WTC11 (cell line): ENCODE measurements around the gene UBXN6. TPM values are rescaled to one million over a fixed set of nuclear protein-coding genes. Genes with fewer than 3 reads are reported as not detected.

Experiments
- ATAC-seq: fragments of 200-7000 bp; cut with Tn5 transposase; 2 replicates; pipeline ENCODE4 v1.10.0; 2021; ENCODE audit warnings: mild to moderate bottlenecking, moderate library complexity
- CTCF ChIA-PET: fragments of 300-600 bp; sonication (Branson Sonifier 250); formaldehyde crosslinking; loops from one replicate; lab custom pipeline; 2021; ENCODE audit warnings: antibody characterized with exemption; lab: Charles Lee
- POLR2A ChIA-PET: fragments of 350-600 bp; sonication (Branson Sonifier 250); formaldehyde crosslinking; loops from one replicate; lab custom pipeline; 2021; ENCODE audit warnings: antibody characterized with exemption; lab: Charles Lee
- DNase-seq: peaks from one replicate; pipeline ENCODE4 v3.0.0; 2021; ENCODE audit warnings: low spot score
- H3K27ac Mint-ChIP-seq: 2 replicates; pipeline ENCODE4 v1.8.0; 2021; ENCODE audit warnings: mixed read lengths
- H3K27me3 Mint-ChIP-seq: 2 replicates; pipeline ENCODE4 v1.8.0; 2021; ENCODE audit warnings: low read depth, mild to moderate bottlenecking, moderate library complexity, mixed read lengths
- H3K36me3 Mint-ChIP-seq: 2 replicates; pipeline ENCODE4 v1.8.0; 2021; ENCODE audit warnings: mixed read lengths
- H3K4me1 Mint-ChIP-seq: 2 replicates; pipeline ENCODE4 v1.8.0; 2022; ENCODE audit warnings: mixed read lengths
- H3K4me3 Mint-ChIP-seq: 2 replicates; pipeline ENCODE4 v1.8.0; 2021; ENCODE audit warnings: mild to moderate bottlenecking, moderate library complexity, mixed read lengths
- H3K9me3 Mint-ChIP-seq: 2 replicates; pipeline ENCODE4 v1.8.0; 2021; ENCODE audit warnings: mixed read lengths
- AFF4 ChIP-seq: sonication (generic); formaldehyde crosslinking; IDR thresholded peaks from 2 replicates; pipeline ENCODE4 v1.8.1; 2023; ENCODE audit warnings: mild to moderate bottlenecking, missing genetic modification reagents, borderline replicate concordance
- AR ChIP-seq: fragments of 250-450 bp; sonication (Bioruptor Pico); IDR thresholded peaks from 2 replicates; pipeline ENCODE4 v1.9.0; 2021; ENCODE audit warnings: mild to moderate bottlenecking
- CREM ChIP-seq: sonication (generic); formaldehyde crosslinking; IDR thresholded peaks from 2 replicates; pipeline ENCODE4 v1.8.1; 2022; ENCODE audit warnings: mild to moderate bottlenecking, missing genetic modification reagents, moderate library complexity
- ELF4 ChIP-seq: sonication (generic); formaldehyde crosslinking; IDR thresholded peaks from 2 replicates; pipeline ENCODE4 v1.8.1; 2022; ENCODE audit warnings: low read depth, mild to moderate bottlenecking, moderate library complexity, missing genetic modification reagents
- IRF1 ChIP-seq: sonication (generic); formaldehyde crosslinking; IDR thresholded peaks from 2 replicates; pipeline ENCODE4 v1.8.0; 2023; ENCODE audit warnings: missing genetic modification reagents
- NR2C2 ChIP-seq: sonication (generic); formaldehyde crosslinking; IDR thresholded peaks from 2 replicates; pipeline ENCODE4 v1.8.0; 2022; ENCODE audit warnings: mild to moderate bottlenecking, missing genetic modification reagents
- SMAD3 ChIP-seq: sonication (generic); formaldehyde crosslinking; IDR thresholded peaks from 2 replicates; pipeline ENCODE4 v1.8.0; 2022; ENCODE audit warnings: missing genetic modification reagents, mild to moderate bottlenecking, borderline replicate concordance
- STAT6 ChIP-seq: sonication (generic); formaldehyde crosslinking; conservative IDR thresholded peaks from 2 replicates; pipeline ENCODE4 v1.8.1; 2023; ENCODE audit warnings: mild to moderate bottlenecking, low read depth, missing genetic modification reagents, moderate library complexity
- TEAD1 ChIP-seq: sonication (generic); formaldehyde crosslinking; IDR thresholded peaks from 2 replicates; pipeline ENCODE4 v1.8.0; 2022; ENCODE audit warnings: mild to moderate bottlenecking, missing genetic modification reagents
- ZNF138 ChIP-seq: sonication (generic); formaldehyde crosslinking; conservative IDR thresholded peaks from 2 replicates; pipeline ENCODE4 v1.8.1; 2022; ENCODE audit warnings: mild to moderate bottlenecking, moderate library complexity, missing genetic modification reagents
- ZNF263 ChIP-seq: sonication (generic); formaldehyde crosslinking; IDR thresholded peaks from 2 replicates; pipeline ENCODE4 v1.8.1; 2022; ENCODE audit warnings: low read depth, mild to moderate bottlenecking, moderate library complexity, missing genetic modification reagents
- ZNF396 ChIP-seq: fragments of 250-450 bp; sonication (Bioruptor Pico); IDR thresholded peaks from 2 replicates; pipeline ENCODE4 v1.8.0; 2021; ENCODE audit warnings: mild to moderate bottlenecking, moderate library complexity, borderline replicate concordance
- ZNF671 ChIP-seq: fragments of 250-450 bp; sonication (Bioruptor Pico); IDR thresholded peaks from 2 replicates; pipeline ENCODE4 v1.8.0; 2021; ENCODE audit warnings: mild to moderate bottlenecking
- total RNA-seq: library from RNA; stranded (reverse); gene quantifications from 3 replicates; pipeline ENCODE4 v1.2.3, GENCODE V29; 2021
- TF ChIP-seq, protein P1 (sequence below): sonication (generic); formaldehyde crosslinking; IDR thresholded peaks from 2 replicates; pipeline ENCODE4 v1.8.1; 2023; ENCODE audit warnings: mild to moderate bottlenecking, moderate library complexity, missing genetic modification reagents

UBXN6 gene
- total RNA-seq, 1 experiment from 2014 or later: 34.8 TPM

DNA sequence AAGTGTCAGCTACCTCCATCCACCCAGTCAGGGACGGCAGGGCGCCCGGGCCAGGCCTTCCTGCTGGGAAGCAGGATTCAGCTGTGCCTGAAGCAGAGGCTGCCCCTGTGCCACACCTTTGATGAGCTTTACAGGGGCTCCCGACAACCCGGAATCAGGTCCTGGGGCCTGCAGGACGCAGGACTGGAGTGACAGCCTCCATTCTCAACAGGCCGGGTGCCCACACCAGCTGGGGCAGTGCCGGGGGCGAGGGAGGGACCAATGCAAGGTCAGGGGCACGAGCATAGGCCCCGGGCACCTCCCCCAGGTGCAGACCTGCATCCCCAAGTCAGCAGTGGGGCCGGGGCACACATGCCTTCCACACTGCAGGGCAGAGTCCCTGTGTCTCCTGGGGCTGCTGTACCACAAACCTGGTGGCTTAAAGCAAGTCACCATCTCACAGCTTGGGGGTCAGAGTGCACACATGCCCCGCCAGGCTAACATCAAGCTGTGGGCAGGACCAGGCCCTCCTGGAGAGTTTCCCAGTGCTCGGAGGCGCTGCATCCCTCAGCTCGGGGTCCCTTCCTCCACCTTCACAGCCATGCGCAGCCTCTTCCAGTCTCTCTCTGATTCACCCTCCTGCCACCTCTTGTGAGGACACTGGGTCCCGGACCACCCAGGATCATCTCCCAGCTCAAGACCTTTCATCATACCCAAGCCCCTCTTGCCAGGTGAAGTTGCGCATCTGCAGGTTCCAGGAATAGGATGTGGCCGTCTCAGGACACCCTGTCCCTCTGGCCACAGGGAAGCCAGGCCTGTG, 13.4 kb downstream of the UBXN6 start:
- H3K27ac Mint-ChIP-seq: peak overlapping the region; percentile 81
- CTCF ChIA-PET: interaction anchor here (0.5 to 1.4 kb wide), 5 partner anchors 44 to 188 kb away, joined by 3 to 4 read pairs (median 4); partner anchors contain the start of gene SH3GL1

DNA sequence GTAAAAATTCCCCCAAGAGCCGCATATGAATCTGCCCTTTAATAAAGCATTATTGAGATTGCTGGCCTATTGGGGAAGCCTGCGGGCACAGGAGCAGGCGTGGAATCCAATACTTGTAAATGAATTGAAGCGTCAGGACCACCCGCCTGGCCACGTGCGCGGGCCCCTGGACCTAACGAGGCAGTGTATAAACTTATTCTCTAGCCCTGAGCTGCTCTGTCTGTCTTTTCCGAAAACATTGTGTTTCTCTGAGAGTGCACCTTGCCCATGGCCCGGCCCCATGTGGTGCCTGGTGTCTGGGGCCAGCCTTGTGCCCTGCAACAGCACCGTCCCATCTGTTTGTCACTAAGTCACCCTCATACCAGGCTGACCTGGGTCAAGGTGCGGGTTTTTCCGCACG, 14.4 kb downstream of the UBXN6 start:
- Mint-ChIP-seq H3K4me3 (no peak overlapping the region), H3K9me3 (no peaks in the 10 kb centered on the region), H3K4me1 (no peaks in the 10 kb centered on the region), H3K27ac (peak overlapping the region; percentile 96), H3K27me3 (no peaks in the 10 kb centered on the region), H3K36me3 (peaks cover 32% of the 10 kb centered on the region)
- ChIA-PET CTCF (interaction anchor here (1.1 to 1.4 kb wide), 2 partner anchors 43 to 176 kb away, joined by 3 to 4 read pairs; partner anchors contain the start of gene SH3GL1), POLR2A (no interaction called here)
- TF ChIP-seq, protein P1, sequence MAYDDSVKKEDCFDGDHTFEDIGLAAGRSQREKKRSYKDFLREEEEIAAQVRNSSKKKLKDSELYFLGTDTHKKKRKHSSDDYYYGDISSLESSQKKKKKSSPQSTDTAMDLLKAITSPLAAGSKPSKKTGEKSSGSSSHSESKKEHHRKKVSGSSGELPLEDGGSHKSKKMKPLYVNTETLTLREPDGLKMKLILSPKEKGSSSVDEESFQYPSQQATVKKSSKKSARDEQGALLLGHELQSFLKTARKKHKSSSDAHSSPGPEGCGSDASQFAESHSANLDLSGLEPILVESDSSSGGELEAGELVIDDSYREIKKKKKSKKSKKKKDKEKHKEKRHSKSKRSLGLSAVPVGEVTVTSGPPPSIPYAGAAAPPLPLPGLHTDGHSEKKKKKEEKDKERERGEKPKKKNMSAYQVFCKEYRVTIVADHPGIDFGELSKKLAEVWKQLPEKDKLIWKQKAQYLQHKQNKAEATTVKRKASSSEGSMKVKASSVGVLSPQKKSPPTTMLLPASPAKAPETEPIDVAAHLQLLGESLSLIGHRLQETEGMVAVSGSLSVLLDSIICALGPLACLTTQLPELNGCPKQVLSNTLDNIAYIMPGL (CRISPR knock-in tag): no peak
- TF ChIP-seq AFF4 (CRISPR knock-in tag): no peak
- TF ChIP-seq ZNF138 (CRISPR knock-in tag): no peak
- no peak for TF ChIP-seq ELF4 (CRISPR knock-in tag)
- TF ChIP-seq TEAD1: no peak
- no peak for TF ChIP-seq NR2C2 (CRISPR knock-in tag)
- TF ChIP-seq AR (CRISPR knock-in tag): no peak
- TF ChIP-seq ZNF396: no peak
- TF ChIP-seq IRF1: no peak
- no peak for TF ChIP-seq STAT6 (CRISPR knock-in tag)
- no peak for TF ChIP-seq SMAD3 (CRISPR knock-in tag)
- TF ChIP-seq ZNF263 (CRISPR knock-in tag): no peak
- ATAC-seq (no peak), DNase-seq (no peak)

More for the DNA sequence above, 13.4 kb downstream of the UBXN6 start:
- peaks cover 27% of the 10 kb centered on the region for H3K36me3 Mint-ChIP-seq
- POLR2A ChIA-PET: interaction anchor here (1.0 to 1.5 kb wide), 3 partner anchors 12 to 113 kb away, joined by 3 to 4 read pairs (median 3); no protein-coding TSS in a partner anchor
- ATAC-seq (no peak), DNase-seq (no peak)
- no peaks in the 10 kb centered on the region for H3K27me3 Mint-ChIP-seq
- no peak for TF ChIP-seq CREM
- TF ChIP-seq ZNF671: peak; percentile 36; the same call in 1 of the 2 replicates
- 0 out of 2 replicates have a peak, but pooled peaks cover 3% of the 10 kb centered on the region for H3K4me1 Mint-ChIP-seq
- no peaks in the 10 kb centered on the region for H3K9me3 Mint-ChIP-seq
- H3K4me3 Mint-ChIP-seq: no peak overlapping the region
